Omental fat pad (tissue), 4 donors: ENCODE measurements around the gene DDX39A. TPM values are rescaled to one million over a fixed set of nuclear protein-coding genes. Genes with fewer than 3 reads are reported as not detected.

Experiments used
- ATAC-seq: fragments of 150-250 bp; one replicate; pipeline ENCODE4 v1.9.1; 2016; ENCODE audit warnings: mild to moderate bottlenecking, moderate library complexity; ENCODE audit not compliant: low FRiP score
- DNase-seq: peaks from one replicate; pipeline ENCODE4 v3.0.0-alpha.2; 2019; ENCODE audit warnings: low spot score
- total RNA-seq, 4 donors: library from RNA; depleted of rRNA; stranded (reverse); fragments of >200 nt; gene quantifications; one replicate each; pipeline ENCODE4 v1.1.0, GENCODE V29; 2016
- TF ChIP-seq, protein P1 (sequence below), 3 donors: fragments of 450-650 bp; IDR thresholded peaks; one replicate each; pipeline ENCODE4 v1.5.1; 2016 to 2017; ENCODE audit warnings: antibody characterized with exemption in 3 of 3, mild to moderate bottlenecking in 3 of 3, moderate library complexity in 2 of 3

DDX39A gene
- total RNA-seq, 4 donors from 2014 or later, result 68.4 to 139 (median 76.3) TPM

DNA sequence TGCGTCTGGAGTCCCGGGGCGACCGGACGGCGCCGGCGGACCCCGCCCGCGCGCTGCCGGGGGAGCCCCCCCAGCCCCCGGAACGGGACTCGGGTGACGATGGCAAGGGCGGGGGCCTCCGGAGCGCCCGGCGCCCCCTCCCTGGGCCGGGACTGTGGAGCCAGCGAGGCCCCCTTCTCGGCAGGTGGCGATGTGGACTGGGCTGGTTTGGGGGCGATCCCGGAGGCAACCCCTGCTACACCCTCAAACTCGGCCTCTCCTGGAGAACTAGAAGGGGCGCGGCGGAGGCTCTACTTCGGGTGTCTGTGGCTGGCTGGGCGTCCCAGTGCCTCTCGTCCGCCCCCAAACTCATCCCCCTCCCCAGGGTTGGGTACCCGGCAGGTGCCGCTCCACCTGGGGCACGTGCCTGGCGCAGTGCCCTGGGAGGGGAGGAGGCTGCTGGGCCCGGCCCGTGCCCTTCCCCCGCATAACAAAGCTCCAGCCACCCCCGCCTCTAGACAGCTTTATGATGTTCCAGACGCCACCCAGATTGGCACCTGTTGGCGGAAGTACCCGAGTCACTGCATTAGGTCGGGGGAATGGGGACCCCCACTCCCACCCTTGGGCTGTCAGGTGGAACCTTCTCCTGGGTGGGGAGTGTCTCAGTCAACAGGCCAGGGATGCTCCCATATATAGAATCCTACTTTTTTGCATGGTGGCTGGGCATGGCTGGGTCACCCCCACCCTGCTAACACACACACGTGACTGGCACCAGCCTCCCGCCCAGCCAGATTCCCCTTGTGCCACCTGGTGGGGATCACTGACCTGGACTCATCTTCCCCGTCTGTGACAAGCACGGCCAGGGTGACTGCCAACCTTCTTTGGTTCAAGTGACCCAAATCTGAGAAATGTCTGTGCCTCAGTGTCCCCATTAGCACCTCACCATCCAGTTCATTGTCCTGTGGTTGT, 14.7 kb upstream of the DDX39A start:
- DNase-seq (no peak), ATAC-seq (peak; percentile 3)
- TF ChIP-seq, protein P1, sequence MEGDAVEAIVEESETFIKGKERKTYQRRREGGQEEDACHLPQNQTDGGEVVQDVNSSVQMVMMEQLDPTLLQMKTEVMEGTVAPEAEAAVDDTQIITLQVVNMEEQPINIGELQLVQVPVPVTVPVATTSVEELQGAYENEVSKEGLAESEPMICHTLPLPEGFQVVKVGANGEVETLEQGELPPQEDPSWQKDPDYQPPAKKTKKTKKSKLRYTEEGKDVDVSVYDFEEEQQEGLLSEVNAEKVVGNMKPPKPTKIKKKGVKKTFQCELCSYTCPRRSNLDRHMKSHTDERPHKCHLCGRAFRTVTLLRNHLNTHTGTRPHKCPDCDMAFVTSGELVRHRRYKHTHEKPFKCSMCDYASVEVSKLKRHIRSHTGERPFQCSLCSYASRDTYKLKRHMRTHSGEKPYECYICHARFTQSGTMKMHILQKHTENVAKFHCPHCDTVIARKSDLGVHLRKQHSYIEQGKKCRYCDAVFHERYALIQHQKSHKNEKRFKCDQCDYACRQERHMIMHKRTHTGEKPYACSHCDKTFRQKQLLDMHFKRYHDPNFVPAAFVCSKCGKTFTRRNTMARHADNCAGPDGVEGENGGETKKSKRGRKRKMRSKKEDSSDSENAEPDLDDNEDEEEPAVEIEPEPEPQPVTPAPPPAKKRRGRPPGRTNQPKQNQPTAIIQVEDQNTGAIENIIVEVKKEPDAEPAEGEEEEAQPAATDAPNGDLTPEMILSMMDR (IDR thresholded peaks at IDR 0.05), result no peak

DNA sequence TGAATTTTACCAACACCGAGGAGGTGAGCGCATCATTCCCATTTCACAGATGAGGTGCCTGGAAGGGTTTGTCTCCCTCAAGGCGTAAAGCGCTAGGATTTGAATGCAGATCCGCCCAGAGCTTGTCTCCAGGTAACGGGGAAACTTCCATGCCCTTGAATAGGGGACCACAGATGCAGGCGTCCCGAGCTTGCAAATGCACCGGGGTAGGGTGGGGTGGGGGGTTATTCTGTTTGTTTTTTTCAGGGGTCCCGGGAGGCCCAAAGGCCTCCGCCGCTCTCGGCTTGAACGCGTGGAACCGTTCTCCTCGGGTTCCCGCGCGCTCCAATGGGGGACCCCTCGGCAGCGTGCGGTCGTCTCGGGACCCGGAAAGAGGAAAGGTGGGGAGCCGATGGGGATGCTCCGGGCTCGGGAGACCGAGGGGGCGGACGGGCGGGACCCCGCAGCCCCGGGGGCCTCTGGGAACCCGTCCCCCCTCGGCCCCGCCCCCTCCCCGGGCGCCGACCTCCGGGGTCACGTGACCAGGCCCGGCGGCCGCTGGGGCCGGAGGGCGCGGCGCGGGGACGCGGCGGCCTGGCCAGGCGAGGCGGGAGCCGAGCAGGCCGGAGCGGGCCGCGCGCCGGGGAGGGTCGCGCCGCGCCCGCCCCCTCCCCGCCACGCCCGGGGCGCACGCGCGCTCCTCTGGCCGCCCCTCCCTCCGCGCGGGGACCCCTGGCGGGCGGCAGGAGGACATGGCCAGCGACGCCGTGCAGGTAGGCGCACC, 13.8 kb upstream of the DDX39A start, which contains the start of gene PKN1:
TSS of gene PKN1 (plus strand) at position 516 of the 763 bp plus-strand sequence. CDS start at position 732, 216 bp downstream.
- DNase-seq (no peak), ATAC-seq (peak; percentile 8)

DNA sequence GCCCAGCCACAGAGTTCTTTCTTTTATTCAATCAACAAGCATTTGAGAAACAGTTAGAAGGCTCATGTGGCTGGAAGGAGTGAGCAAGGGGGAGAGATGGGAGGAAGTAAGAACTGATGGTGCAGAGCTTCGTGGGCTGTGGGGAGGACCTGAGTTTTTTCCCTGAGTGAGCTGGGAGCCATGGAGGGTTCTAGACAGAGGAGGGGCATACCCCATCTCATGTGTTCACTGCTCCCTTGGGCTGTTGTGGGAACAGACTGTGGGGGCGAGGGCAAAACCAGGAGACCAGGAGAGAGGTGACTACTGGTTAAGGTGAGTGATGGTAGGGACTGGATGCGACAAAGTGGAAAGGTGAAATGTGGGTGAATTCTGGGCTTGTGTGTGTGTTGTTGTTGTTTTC, 11.6 kb upstream of the DDX39A start:
- no peak for ATAC-seq
- no peak for DNase-seq
- TF ChIP-seq, protein P1 (IDR thresholded peaks at IDR 0.05), result no peak

More for the DNA sequence above, 13.8 kb upstream of the DDX39A start, which contains the start of gene PKN1:
- TF ChIP-seq, protein P1 (IDR thresholded peaks at IDR 0.05), result no peak

DNA sequence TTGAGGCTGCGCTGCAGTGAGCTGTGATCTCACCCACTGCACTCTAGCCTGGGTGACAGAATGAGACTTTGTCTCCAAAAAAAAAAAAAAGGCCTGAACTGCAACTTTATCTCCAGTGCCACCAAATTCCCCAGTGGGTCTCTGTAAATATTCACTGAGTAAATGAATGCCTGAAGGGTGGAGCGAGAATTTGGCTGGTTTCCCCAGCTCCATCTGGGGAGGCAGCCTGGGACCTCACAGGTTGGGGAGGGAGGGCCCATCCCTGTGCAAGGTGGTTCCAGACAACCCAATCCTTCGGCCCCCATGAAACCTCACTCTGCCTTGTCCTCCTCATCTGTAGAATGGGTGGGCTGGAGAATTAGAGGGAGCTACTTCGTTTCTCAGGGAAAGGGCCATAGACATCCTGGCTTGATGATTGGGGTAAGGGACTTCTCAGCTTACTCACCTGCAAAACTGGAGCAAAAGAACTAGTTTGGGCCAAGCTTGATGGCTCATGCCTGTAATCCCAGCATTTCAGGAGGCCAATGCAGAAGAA, 9.8 kb upstream of the DDX39A start:
- DNase-seq (no peak), ATAC-seq (no peak)
- TF ChIP-seq, protein P1 (IDR thresholded peaks at IDR 0.05), result no peak

DNA sequence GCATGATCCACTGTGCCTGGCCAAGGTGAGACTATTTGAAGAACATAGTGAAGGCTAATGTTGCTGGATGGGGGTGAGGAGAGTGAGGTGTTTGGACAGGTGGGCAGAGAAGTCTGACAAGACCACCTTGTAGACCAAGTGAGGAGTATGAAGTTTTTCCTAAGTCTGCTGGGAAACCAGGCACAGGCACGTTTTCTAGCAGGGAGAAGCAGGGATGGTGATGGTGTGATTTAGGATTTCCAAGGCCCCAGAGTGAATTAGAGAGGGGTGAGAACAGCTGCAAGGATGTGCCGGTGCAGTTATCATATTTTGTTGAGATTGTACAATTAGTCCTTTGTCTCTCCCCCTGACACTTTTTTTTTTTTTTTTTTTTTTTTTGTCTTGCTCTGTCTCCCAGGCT, 8.3 kb upstream of the DDX39A start:
- DNase-seq (no peak), ATAC-seq (no peak)
- TF ChIP-seq, protein P1 (IDR thresholded peaks at IDR 0.05), result no peak

DNA sequence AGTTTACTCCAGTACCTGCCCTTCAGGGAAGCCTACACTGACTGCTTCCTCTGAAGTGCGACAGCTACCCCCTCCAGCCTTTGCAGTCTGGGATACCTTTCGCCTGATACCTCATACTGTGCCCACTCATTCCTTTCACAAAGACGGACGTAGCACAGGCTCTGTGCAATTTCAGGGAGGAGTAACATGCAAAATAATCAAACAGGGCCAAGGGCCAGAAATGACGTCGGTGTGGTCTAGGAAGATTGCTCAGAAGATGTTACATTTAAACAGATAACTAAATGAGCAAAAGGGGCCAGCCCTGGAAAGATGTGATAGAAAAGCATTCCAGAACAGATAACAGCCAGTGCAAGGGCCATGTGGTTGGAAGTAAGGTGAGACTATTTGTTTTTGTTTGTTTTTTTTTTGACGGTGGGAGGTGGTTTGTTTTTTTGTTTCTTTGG, 6.6 kb upstream of the DDX39A start:
- ATAC-seq (peak; percentile 85), DNase-seq (no peak)
- TF ChIP-seq, protein P1 (IDR thresholded peaks at IDR 0.05), result no peak
